OCI-LY1 (cell line): ENCODE measurements around the gene RBP5.

Experiments
- H2AFZ ChIP-seq: fragments of 200-600 bp; sonication (generic), shearing (Covaris generic); 2 replicates; pipeline ENCODE4 v1.6.0; 2014; ENCODE audit warnings: antibody characterized with exemption, mild to moderate bottlenecking, low read length
- H3F3A ChIP-seq: fragments of 200-600 bp; sonication (generic), shearing (Covaris generic); 2 replicates; pipeline ENCODE4 v1.6.0; 2014; ENCODE audit warnings: mild to moderate bottlenecking, antibody characterized with exemption, low read length, moderate library complexity; ENCODE audit not compliant: insufficient read depth
- H3K27ac ChIP-seq: fragments of 200-600 bp; sonication (generic); 2 replicates; pipeline ENCODE4 v1.5.1; 2014; ENCODE audit warnings: low read length, mixed run types, mild to moderate bottlenecking, low read depth; ENCODE audit not compliant: poor library complexity, severe bottlenecking
- H3K27me3 ChIP-seq: fragments of 200-600 bp; sonication (generic); 2 replicates; pipeline ENCODE4 v1.6.0; 2014; ENCODE audit warnings: antibody characterized with exemption, mild to moderate bottlenecking, low read length, moderate library complexity; ENCODE audit not compliant: insufficient read depth
- H3K36me3 ChIP-seq: fragments of 200-600 bp; sonication (generic); 2 replicates; pipeline ENCODE4 v1.6.1; 2014; ENCODE audit warnings: mild to moderate bottlenecking, antibody characterized with exemption, low read length, moderate library complexity, mixed read lengths; ENCODE audit not compliant: insufficient read depth
- H3K4me1 ChIP-seq: fragments of 200-600 bp; sonication (generic); 2 replicates; pipeline ENCODE4 v1.5.1; 2014; ENCODE audit warnings: mild to moderate bottlenecking, low read length, moderate library complexity; ENCODE audit not compliant: insufficient read depth, severe bottlenecking
- H3K4me2 ChIP-seq: fragments of 200-600 bp; sonication (generic), shearing (Covaris generic); 2 replicates; pipeline ENCODE4 v1.6.1; 2014; ENCODE audit warnings: low read length
- H3K4me3 ChIP-seq: fragments of 200-600 bp; sonication (generic); 2 replicates; pipeline ENCODE4 v1.5.1; 2014; ENCODE audit warnings: low read length, low read depth, mild to moderate bottlenecking, mixed read lengths; ENCODE audit not compliant: poor library complexity, severe bottlenecking
- H3K79me2 ChIP-seq: fragments of 200-600 bp; shearing (Covaris generic); 2 replicates; pipeline ENCODE4 v1.6.1; 2016; ENCODE audit warnings: mixed run types, low read length, mixed read lengths; ENCODE audit not compliant: insufficient read depth
- H3K9ac ChIP-seq: fragments of 200-600 bp; sonication (generic), shearing (Covaris generic); 2 replicates; pipeline ENCODE4 v1.6.1; 2014; ENCODE audit warnings: mild to moderate bottlenecking, low read length, mixed read lengths
- H3K9me2 ChIP-seq: fragments of 200-600 bp; sonication (generic), shearing (Covaris generic); 2 replicates; pipeline ENCODE4 v1.6.1; 2014; ENCODE audit warnings: low read depth, mild to moderate bottlenecking, low read length, mixed read lengths
- H3K9me3 ChIP-seq: fragments of 200-600 bp; shearing (Covaris generic); 2 replicates; pipeline ENCODE4 v1.6.1; 2014; ENCODE audit warnings: low read length, mixed read lengths
- H4K20me1 ChIP-seq: fragments of 200-600 bp; sonication (generic), shearing (Covaris generic); 2 replicates; pipeline ENCODE4 v1.6.0; 2016; ENCODE audit warnings: mild to moderate bottlenecking, low read length; ENCODE audit not compliant: insufficient read depth
- CTCF ChIP-seq: fragments of 200-600 bp; sonication (generic), shearing (Covaris generic); IDR thresholded peaks from 2 replicates; pipeline ENCODE4 v1.5.1; 2017; ENCODE audit warnings: mild to moderate bottlenecking, antibody characterized with exemption, low read length, moderate library complexity, mixed read lengths
- EZH2 ChIP-seq: fragments of 200-600 bp; sonication (generic), shearing (Covaris generic); IDR thresholded peaks from 2 replicates; pipeline ENCODE4 v1.8.0; 2017; ENCODE audit warnings: borderline replicate concordance, mixed run types, mild to moderate bottlenecking, antibody characterized with exemption, low read length, moderate library complexity, mixed read lengths

The RBP5 gene

GRCh38 chr12:7079826-7080125 lies 48.9 kb downstream of the RBP5 start:
- Histone ChIP-seq H3K9me2 (no peaks in the 10 kb centered on the region), H3K27ac (no peak overlapping the region), H3K4me3 (no peak overlapping the region), H3K36me3 (no peaks in the 10 kb centered on the region), H3K27me3 (no peaks in the 10 kb centered on the region), H3K9me3 (no peaks in the 10 kb centered on the region), H3K9ac (no peak overlapping the region), H2AFZ (no peak overlapping the region), H3K4me2 (no peak overlapping the region), H3K4me1 (no peaks in the 10 kb centered on the region), H3K79me2 (no peaks in the 10 kb centered on the region), H4K20me1 (no peaks in the 10 kb centered on the region), H3F3A (no peaks in the 10 kb centered on the region)
- TF ChIP-seq CTCF = no peak
- TF ChIP-seq EZH2 = no peak

- Histone ChIP-seq H2AFZ (no peak overlapping the region), H3F3A (no peaks in the 10 kb centered on the region), H3K9me2 (no peaks in the 10 kb centered on the region), H3K79me2 (no peaks in the 10 kb centered on the region), H3K27me3 (no peaks in the 10 kb centered on the region), H3K4me1 (no peaks in the 10 kb centered on the region), H3K4me2 (no peak overlapping the region), H3K36me3 (no peaks in the 10 kb centered on the region), H3K4me3 (no peak overlapping the region), H3K9ac (no peak overlapping the region), H3K9me3 (no peaks in the 10 kb centered on the region), H3K27ac (no peak overlapping the region), H4K20me1 (no peaks in the 10 kb centered on the region)
- no peak; the same call in 1 of the 2 replicates for TF ChIP-seq CTCF
- TF ChIP-seq EZH2 = no peak
These were observed 50.5 kb downstream of the RBP5 start for GRCh38 chr12:7078163-7078562.

GRCh38 chr12:7076493-7076892 lies 52.2 kb downstream of the RBP5 start:
- Histone ChIP-seq H4K20me1 (no peaks in the 10 kb centered on the region), H3K4me3 (no peak overlapping the region), H2AFZ (no peak overlapping the region), H3K4me2 (no peak overlapping the region), H3K36me3 (no peaks in the 10 kb centered on the region), H3F3A (no peaks in the 10 kb centered on the region), H3K79me2 (no peaks in the 10 kb centered on the region), H3K27me3 (no peaks in the 10 kb centered on the region), H3K4me1 (no peaks in the 10 kb centered on the region), H3K9me2 (no peaks in the 10 kb centered on the region), H3K27ac (no peak overlapping the region), H3K9ac (no peak overlapping the region), H3K9me3 (no peaks in the 10 kb centered on the region)
- no peak for TF ChIP-seq EZH2
- no peak for TF ChIP-seq CTCF
